ENCODE data around the gene PRMT9.

The PRMT9 gene

DNA sequence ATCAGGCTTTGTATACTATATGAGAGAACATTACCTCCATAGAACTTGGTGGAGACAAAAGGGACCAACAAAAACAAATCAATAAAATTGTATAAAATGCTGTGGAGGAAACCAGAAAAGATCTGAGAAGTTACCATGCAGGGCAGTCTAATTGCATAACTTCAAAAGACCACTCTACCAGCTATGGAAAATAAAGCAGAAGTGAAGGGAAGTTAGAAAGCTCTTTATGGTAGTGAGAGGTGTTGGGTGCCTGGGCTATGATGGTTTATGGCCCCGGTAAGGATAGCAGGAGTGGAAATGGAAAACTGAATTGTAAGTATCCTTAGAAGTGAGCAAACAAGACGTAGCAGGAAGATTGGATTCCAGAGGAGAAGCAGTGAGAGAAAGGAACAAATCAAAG, 63.6 kb downstream of the PRMT9 start:
- no peak for DNase-seq (ENCODE audit: low read depth in 2 of 2, low spot score in 1 of 2)

DNA sequence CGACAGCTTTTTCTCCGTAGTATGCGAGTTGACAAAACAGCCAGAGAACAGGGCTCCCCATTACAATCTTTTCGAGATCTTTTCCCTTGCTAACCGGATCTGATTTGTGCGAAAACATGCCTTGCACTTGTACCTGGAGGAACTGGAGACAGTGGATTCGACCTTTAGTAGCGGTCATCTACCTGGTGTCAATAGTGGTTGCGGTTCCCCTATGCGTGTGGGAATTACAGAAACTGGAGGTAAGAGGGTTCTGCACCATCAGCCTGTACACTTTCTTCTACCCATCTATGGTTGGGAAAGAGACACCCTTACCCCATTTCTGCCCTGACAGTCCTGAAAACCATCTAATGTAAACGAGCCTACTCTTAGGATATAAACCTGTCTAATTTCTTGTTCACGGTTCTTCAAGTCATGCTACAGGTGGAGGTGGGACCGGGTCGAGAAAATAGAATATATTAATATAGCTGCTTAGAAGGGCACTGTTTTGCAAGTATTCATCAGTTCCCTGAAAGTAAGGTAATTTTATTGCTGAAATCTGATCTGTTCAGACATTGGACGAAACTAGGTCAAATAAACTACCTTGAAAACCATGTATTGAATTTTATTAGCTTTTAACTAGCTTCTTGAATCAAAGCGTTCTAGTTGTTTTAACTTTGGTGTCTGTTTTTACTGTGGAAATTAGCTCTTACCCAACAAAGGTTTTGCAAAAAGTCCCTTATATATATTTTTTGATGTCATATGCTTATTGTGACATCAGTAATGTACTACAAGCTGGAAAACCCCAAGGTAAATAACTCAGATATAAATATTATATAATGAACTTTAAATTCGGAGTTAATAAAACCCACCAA, 65.9 kb downstream of the PRMT9 start:
- no peak for DNase-seq (ENCODE audit: low read depth in 2 of 2, low spot score in 1 of 2)

DNA sequence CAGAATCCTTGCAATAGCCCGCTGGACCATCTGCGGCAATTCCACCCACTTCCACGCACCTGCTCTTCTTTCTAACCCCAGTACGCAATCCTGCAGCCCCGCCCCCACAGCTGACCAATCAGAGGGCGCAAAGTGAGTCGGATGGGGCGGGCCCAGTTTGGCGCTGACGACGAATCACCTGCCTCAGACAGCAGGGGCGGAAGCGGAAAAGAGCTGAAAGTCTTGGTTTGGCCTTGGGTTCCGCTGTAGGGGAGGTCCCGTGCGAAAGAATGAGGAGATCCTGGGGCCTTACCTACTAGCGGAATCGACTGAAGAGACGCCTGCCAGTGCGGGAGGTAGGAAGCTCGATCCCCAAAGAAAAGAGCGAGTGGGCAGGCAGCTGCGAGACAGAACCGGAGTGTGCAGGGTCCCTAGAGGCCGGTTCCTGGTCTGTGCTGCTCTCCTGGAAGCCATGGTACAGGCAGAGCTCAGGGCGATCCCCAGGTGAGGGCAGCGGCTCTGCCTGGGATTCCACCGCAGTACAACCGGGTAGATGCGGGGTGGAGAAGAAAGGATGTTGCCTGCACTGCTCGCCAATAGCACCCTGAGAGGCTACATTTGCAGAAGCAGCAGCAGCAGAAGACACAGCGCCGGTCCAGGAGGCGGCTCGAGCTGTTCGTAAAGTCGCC, 66.7 kb downstream of the PRMT9 start, which contains the start of gene TMEM184C:
Gene TMEM184C, plus strand, starts transcription at position 225 of the 668 bp plus-strand sequence. CDS start 560 bp downstream, outside the sequence.
- DNase-seq (ENCODE audit: low read depth in 2 of 2, low spot score in 1 of 2) = peak; percentile 95 to 99

DNA sequence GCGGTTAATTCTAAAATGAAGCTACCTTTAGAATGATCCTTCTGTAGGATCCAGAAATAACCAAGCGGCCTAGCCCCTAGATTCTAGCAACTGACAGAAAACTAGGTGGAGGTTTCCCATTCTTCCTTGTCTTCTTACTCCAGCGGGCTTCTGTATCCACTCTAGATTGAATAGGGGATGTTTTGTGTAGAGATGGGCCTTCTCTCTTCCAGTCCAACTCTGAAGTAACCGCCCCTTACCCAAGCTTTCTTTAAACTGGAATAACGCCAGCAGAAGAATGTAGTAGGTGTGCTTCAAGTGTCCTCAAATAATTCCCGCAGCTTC, 67.2 kb downstream of the PRMT9 start:
- DNase-seq (ENCODE audit: low read depth in 2 of 2, low spot score in 1 of 2) = no peak

DNA sequence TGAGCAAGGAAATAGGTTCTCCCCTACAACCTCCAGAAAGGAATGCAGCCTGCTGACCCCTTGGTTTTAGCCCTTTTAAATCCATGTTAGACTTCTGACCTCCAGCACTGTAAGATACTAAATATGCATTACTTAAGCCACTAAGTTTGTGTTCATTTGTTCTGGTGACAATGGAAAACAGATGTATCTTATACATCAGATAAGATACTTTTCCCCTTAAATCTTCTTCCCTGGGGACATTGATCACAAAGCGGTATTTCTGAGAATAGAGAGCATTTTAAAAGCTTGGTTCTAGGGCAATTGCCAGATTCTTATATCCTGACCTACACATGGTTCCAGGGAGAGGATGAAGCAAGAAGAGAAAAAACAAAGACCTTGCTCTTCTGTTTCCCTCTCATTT, 73.3 kb downstream of the PRMT9 start:
- no peak for DNase-seq (ENCODE audit: low read depth in 2 of 2, low spot score in 1 of 2)

DNA sequence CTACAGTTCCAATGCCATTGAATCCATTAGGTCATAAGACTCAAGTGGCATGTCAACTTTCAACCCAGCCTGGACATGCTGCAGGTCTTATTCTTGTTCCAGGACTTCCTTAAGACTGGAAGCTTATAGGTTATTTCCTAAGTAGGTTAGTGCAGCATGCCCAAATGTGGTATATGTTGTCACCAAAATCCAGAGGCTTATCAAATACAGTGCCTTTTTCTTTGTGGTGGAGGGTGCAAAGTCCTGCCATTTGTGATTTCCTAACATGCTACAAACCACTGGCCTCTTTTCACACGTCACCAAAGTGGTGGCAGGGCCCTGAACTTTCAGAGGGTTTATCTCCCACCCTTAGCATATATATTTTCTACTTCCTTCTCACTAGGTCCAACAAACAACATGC, 76.5 kb downstream of the PRMT9 start:
- DNase-seq (ENCODE audit: low read depth in 2 of 2, low spot score in 1 of 2) = no peak

DNA sequence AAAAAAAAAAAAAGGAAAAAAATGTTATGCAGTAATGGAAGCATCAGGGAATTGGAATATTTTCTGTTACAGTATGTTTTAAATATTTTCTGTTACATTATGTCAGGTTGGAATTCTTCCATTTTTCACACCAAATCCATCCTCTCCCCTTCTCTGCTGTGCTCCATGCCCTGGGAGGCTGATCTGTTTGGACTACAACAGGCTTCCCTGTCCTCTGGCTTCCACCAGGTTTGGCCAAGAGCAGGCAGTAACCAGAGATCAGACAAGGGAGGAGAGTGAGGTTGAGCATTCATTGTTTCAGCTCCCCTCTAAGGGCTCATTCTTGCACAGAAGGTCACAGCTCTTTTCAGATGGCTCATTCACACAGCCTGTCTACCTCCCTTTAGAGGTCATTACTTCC, 78.5 kb downstream of the PRMT9 start:
- no peak for DNase-seq (ENCODE audit: low read depth in 2 of 2, low spot score in 1 of 2)

DNA sequence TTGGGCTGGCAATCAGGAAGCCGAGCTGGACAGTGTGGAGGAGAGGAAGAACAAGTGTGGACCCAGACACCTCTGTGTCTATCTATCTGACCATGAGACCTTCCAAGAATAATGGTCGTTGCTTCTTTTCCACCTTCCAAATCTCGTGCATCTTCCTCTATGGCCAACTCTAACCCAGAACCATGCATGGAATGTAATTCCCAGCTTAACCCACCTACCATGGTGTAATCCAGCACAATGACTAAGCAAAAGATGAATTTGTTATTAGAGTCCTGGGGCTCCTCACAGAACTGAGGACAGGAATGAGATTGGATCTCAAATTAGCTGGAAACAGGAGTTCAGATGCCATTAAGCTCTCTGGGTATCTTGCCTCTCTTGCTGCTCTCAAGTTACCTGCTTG, 84.2 kb downstream of the PRMT9 start:
- DNase-seq (ENCODE audit: low read depth in 2 of 2, low spot score in 1 of 2) = no peak

DNA sequence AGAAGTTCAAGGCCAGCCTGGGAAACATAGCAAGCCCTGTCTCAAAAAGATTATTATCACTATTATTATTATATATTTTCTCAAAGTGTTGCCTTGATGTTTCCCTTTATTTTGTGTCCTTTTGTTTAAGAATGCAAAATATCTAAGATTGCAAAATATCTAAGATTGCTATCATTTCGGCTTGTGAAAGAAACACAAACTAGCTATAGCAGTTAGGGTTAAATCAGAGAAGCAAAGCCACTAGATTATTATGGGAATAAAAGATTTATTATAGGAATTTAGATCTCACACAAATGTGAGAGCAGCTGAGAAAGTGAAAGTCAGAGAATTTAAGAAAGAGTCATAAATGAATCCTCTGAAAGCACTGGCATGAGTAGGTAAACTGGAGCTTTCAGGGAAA, 84.8 kb downstream of the PRMT9 start:
- no peak for DNase-seq (ENCODE audit: low read depth in 2 of 2, low spot score in 1 of 2)

DNA sequence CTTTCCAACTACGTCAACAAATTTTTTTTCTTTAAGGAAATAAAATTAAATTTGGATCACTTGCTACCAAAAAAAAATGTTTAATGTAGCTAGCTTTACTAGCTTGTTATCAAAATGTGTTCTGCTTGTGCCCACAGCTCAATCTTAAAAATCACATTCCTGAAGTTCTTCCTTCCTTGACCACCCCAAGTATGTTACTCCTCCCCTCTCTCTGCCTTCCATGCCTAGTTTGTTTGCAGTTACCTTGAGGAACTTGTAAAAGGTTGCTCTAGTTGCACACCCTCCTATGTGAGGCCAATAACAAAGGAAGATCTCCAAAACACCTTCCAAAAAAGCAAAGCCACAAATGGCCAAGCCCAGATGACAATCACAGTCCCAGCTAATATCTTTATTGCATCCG, 86.4 kb downstream of the PRMT9 start:
- DNase-seq (ENCODE audit: low read depth in 2 of 2, low spot score in 1 of 2) = no peak

DNA sequence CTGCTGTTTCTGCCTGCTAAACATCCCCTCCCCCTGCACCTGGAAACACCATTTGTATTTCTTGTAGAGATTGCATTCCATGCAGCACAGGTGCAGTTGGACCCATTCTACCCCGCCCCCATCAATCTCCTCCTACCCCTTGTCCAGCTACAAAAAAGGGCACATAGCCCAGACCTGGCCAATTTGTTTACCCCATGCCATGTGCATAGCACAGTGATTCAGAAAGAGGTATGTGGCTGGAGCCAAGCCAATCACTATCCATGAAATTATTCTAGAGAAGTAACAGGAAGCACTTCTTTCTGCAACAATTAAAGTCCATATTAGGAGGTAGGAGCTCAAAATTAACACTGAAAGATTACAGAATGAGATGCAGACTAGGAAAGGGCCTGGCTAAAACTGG, 87.0 kb downstream of the PRMT9 start:
- DNase-seq (ENCODE audit: low read depth in 2 of 2, low spot score in 1 of 2) = no peak

DNA sequence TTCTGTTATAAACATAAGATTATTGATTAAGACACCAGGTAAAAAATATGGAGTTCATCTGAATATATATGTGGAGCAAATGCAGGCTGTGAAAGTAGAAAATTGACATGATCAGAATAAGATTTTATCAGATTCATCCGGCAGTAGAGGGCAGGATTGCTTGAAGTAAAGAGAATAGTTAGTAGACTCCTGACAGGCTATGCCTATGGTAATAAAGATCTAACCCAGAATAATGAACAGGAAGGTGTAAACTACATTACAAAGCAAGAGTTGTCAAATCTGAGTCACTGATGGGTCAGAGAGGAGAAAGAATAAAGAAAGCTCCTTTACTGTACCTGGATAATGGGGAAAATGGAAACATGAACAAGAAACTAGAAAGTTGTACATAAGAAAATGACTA, 87.6 kb downstream of the PRMT9 start:
- DNase-seq (ENCODE audit: low read depth in 2 of 2, low spot score in 1 of 2) = no peak

DNA sequence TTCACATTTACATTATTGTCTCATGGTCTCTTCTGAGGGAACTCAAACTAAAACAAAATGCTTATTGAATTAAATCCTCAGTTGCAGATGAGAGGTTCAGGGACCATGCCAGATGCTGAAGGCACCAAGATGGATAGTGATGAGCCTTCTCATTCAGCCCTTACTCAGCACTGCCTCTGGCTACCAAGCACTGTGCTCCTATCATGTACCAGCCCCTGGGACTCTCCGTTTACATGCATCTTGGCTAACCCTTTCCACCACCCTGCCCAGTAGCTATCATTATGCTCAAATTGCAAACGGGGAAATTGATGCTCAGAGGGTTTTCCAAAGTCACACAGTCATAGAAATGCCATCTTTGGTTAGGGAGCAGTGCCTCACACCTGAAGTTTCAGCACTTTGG, 89.4 kb downstream of the PRMT9 start:
- DNase-seq (ENCODE audit: low read depth in 2 of 2, low spot score in 1 of 2) = no peak

DNA sequence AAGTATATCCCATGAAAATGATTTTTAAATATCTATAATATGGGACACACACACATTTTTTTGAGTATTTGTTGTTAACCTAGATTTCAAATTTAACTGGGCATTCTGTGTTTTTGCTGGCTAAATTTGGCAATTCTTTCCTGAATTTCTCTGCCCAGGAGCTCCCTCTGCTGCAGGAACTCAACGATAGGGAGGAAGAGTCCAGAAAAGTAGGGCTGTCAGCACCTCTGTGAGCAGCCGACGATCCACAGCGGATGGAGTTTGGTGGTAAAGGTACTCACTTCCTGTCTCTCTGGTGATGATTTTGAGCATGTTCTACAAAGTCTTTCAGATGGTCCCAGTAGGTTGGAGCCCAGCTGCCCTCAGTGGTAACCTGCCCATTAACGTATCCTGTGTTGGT, 89.9 kb downstream of the PRMT9 start:
- DNase-seq (ENCODE audit: low read depth in 2 of 2, low spot score in 1 of 2) = no peak

DNA sequence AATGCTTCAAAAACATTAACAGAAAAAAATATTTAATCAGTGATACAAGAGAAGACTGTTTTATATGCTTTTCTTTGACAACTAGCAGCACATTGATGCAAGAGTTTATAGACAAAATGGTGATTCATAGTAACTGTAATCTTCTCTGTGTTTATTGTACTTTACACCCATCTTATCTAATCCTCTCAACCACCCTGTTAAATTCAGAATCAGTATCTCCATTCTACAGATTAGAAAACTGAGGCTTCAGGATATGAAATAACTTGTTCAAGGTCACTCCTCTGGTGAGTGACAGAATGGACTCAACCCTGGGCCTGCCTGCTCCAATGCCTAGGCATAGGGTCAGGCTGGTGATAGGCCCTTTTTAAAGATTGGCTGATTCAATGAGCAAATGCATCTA, 92.9 kb downstream of the PRMT9 start:
- no peak for DNase-seq (ENCODE audit: low read depth in 2 of 2, low spot score in 1 of 2)

DNA sequence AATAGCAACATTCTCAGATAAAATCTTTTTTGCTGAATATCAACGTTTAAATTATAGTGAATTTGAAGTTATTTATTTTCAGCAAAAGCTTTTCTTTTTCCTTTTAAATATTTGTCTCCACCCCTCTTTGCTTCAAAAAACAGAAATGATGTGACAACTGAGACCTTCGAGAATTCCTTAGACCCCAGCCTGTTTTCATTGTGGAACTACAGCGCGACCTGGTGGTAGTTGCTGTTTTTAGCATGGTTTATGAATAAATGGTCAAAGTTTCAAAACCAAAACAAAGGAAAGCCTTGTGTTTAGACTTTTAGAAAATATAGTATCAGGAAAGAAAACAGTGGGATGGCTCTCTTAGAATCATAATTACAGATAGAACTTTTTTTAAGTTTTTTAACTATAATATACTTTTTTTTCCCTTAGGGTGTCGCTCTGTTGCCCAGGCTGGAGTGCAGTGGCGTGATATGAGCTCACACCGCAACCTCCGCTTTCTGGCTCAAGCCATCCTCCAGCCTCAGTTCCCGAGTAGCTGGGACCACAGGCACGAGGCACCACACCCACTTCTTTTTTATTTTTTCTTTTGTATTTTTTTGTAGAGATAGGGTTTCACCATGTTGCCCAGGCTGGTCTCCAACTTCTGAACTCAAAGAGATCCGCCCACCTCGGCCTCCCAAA, 93.6 kb downstream of the PRMT9 start:
- DNase-seq (ENCODE audit: low read depth in 2 of 2, low spot score in 1 of 2) = no peak

DNA sequence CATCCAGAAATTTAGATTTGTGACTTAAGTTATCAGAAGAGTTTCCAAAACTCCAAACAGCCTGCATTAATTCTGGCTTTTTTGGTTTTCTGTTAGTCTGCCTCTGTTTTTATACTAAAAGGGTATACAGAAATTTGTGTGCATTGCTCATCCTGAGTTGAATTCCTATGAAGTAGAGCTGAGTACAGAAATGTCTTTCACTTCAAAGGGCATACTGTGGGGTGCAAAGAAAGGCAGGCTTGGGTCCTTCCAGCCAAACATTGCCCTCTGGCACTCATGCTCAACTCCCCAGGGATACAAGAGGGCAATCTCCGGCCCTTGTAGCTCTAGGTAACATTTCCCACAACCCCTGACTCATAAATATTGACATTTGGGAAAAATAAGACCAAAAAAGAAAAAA, 94.4 kb downstream of the PRMT9 start:
- no peak for DNase-seq (ENCODE audit: low read depth in 2 of 2, low spot score in 1 of 2)

All from stimulated activated CD8-positive, alpha-beta memory T cell treated with anti-CD3 and anti-CD28 coated beads, Interleukin-4, amount 100 ng/mL, for 4 hours (primary cell).